ENCODE results near the gene NBDY.

DNA sequence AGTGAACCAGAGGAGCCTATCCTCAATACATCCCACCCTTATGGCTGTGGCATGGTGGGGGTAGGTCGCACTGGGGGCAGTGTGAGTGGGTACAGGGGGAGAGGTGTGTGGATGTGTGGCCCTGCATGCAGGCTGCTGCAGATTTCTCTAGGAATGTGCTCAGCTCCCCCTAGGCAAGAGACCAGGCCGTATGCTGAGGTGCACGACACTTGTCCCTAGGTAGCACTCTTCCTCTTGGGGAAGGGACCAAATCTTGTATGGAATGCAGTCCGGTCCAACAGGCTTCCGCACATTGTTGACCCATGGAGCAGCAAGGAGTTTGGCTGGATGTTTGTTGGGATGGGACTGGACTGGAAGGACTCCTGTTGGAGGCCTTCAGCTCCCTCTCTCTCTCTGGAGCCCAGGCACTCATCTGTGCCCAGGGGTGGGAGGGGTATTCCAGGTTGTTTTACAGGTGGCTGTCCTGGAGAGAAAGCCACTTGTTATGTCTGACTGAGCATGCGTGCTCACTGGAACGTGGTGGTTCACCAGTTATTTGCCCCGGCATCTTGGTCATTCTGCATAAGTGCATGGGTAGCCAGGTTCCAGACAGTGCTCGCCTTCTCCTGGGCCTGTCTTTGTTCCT, 55.1 kb downstream of the NBDY start:
- TF ChIP-seq CTCF (optimal IDR thresholded peaks at IDR 0.05 in 1 of 3, IDR thresholded peaks at IDR 0.05 in 1 of 3, conservative IDR thresholded peaks at IDR 0.05 in 1 of 3; ENCODE audit: extremely low read depth in 1 of 3, insufficient read depth in 2 of 3, low read length in 3 of 3): no peak
- TF ChIP-seq EZH2 (IDR thresholded peaks at IDR 0.05; ENCODE audit: low read length): no peak

Measured in keratinocyte (primary cell).